Neural progenitor cell (in vitro differentiated cells): ENCODE data around the gene FGD2. TPM values are rescaled to one million over a fixed set of nuclear protein-coding genes. Genes with fewer than 3 reads are reported as not detected.

Experiments
- DNase-seq: peaks from one replicate; pipeline ENCODE4 v3.0.0-alpha.2; 2016; ENCODE audit warnings: low spot score
- H2AFZ ChIP-seq: fragments of 200-600 bp; sonication (generic); replicated peaks from 2 replicates; pipeline ENCODE4 v1.6.1; 2016; ENCODE audit warnings: antibody characterized with exemption
- H3F3A ChIP-seq: fragments of 200-600 bp; sonication (generic); 2 replicates; pipeline ENCODE4 v1.6.1; 2016; ENCODE audit warnings: antibody characterized with exemption, low read depth
- H3K27ac ChIP-seq: fragments of 200-600 bp; sonication (generic); 2 replicates; pipeline ENCODE4 v1.5.1; 2016; ENCODE audit warnings: mild to moderate bottlenecking
- H3K27me3 ChIP-seq: fragments of 200-600 bp; sonication (generic); 2 replicates; pipeline ENCODE4 v1.6.1; 2016; ENCODE audit warnings: mild to moderate bottlenecking, moderate library complexity
- H3K36me3 ChIP-seq: fragments of 200-600 bp; sonication (generic); 2 replicates; pipeline ENCODE4 v1.5.1; 2016
- H3K4me1 ChIP-seq: fragments of 200-600 bp; sonication (generic); 2 replicates; pipeline ENCODE4 v1.6.1; 2016; ENCODE audit warnings: mixed run types
- H3K4me2 ChIP-seq: fragments of 200-600 bp; sonication (generic); 2 replicates; pipeline ENCODE4 v1.6.1; 2016
- H3K4me3 ChIP-seq: fragments of 200-600 bp; sonication (generic); 2 replicates; pipeline ENCODE4 v1.5.1; 2016
- H3K79me2 ChIP-seq: fragments of 200-600 bp; sonication (generic); 2 replicates; pipeline ENCODE4 v1.6.1; 2016; ENCODE audit warnings: low read depth
- H3K9ac ChIP-seq: fragments of 200-600 bp; sonication (generic); 2 replicates; pipeline ENCODE4 v1.6.1; 2016
- H3K9me3 ChIP-seq: fragments of 200-600 bp; sonication (generic); 2 replicates; pipeline ENCODE4 v1.5.1; 2016; ENCODE audit warnings: low read depth
- H4K20me1 ChIP-seq: fragments of 200-600 bp; sonication (generic); 2 replicates; pipeline ENCODE4 v1.6.1; 2016; ENCODE audit warnings: low read depth
- H3K27ac Mint-ChIP-seq: 3 replicates; pipeline ENCODE4 v1.8.0; 2021; ENCODE audit warnings: mixed read lengths
- H3K27me3 Mint-ChIP-seq: 2 replicates; pipeline ENCODE4 v1.8.0; 2022; ENCODE audit warnings: low read depth, mild to moderate bottlenecking, inconsistent platforms, moderate library complexity, mixed read lengths; ENCODE audit not compliant: insufficient read depth
- H3K36me3 Mint-ChIP-seq: 3 replicates; pipeline ENCODE4 v1.8.0; 2021; ENCODE audit warnings: mixed read lengths
- H3K4me1 Mint-ChIP-seq: 3 replicates; pipeline ENCODE4 v1.8.0; 2021; ENCODE audit warnings: mixed read lengths
- H3K4me3 Mint-ChIP-seq: 3 replicates; pipeline ENCODE4 v1.8.0; 2021; ENCODE audit warnings: mild to moderate bottlenecking, moderate library complexity, mixed read lengths
- H3K9me3 Mint-ChIP-seq: 3 replicates; pipeline ENCODE4 v1.8.0; 2020; ENCODE audit warnings: mixed read lengths
- CTCF ChIP-seq: fragments of 200-600 bp; sonication (generic); IDR thresholded peaks from 2 replicates; pipeline ENCODE4 v1.5.1; 2017; ENCODE audit warnings: antibody characterized with exemption, mild to moderate bottlenecking
- EZH2 ChIP-seq: fragments of 200-600 bp; sonication (generic); IDR thresholded peaks from 2 replicates; pipeline ENCODE4 v1.6.1; 2017; ENCODE audit warnings: antibody characterized with exemption, mild to moderate bottlenecking, moderate library complexity
- EZH2phosphoT487 ChIP-seq: fragments of 200-600 bp; sonication (generic); IDR thresholded peaks from 2 replicates; pipeline ENCODE4 v1.6.1; 2017; ENCODE audit warnings: antibody characterized with exemption
- total RNA-seq: library from RNA; depleted of rRNA; stranded (reverse); fragments of >200 nt; gene quantifications from 2 replicates; pipeline ENCODE4 v1.2.3, GENCODE V29; 2015; ENCODE audit warnings: low replicate concordance

Gene FGD2
- total RNA-seq, 1 donor from 2014 or later, result 0.06 TPM

- Mint-ChIP-seq H3K36me3 (no peaks in the 10 kb centered on the region), H3K27ac (peak overlapping the region; percentile 44), H3K4me3 (peak overlapping the region; percentile 52), H3K9me3 (no peaks in the 10 kb centered on the region), H3K4me1 (peaks cover 46% of the 10 kb centered on the region), H3K27me3 (peaks cover 25% of the 10 kb centered on the region)
- Histone ChIP-seq H4K20me1 (peaks cover 4% of the 10 kb centered on the region), H3K4me3 (no peak overlapping the region), H3K36me3 (no peaks in the 10 kb centered on the region), H3K79me2 (no peaks in the 10 kb centered on the region), H3K9me3 (no peaks in the 10 kb centered on the region), H3K27me3 (no peaks in the 10 kb centered on the region), H3K4me2 (peak overlapping the region; percentile 21), H3K4me1 (peaks cover 13% of the 10 kb centered on the region), H3K9ac (no peak overlapping the region), H3F3A (peaks cover 15% of the 10 kb centered on the region), H3K27ac (no peak overlapping the region), H2AFZ (no peak overlapping the region)
- TF ChIP-seq EZH2 (no peak), CTCF (no peak)
- peak; percentile 73 for DNase-seq
Observed at GRCh38 chr6:37052027-37052628, 46.7 kb downstream of the FGD2 start.

DNA sequence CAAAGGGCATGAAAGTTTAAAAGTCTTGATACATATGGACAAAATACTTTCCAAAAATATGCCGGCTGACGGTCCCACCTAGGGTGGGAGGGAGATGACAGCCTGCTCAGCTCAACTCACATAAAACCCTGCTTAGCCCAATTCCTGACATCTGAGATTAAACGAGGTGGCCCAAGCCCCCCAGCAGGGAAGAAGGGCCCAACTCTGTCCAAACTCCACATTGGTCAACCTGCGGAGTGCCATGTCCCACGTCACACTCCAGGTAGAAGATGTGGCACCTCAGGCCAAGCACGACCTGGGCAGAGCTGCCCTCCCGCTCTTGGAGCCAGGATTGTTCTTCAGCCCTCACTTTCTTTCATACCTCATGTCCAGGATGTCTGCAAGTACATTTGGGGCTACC lies 48.2 kb downstream of the FGD2 start:
- no peak overlapping the region for H3K4me3 Mint-ChIP-seq
- peaks cover 27% of the 10 kb centered on the region for H3F3A ChIP-seq
- no peaks in the 10 kb centered on the region for H3K36me3 ChIP-seq
- TF ChIP-seq EZH2phosphoT487 (no peak), EZH2 (no peak), CTCF (no peak)
- H3K79me2 ChIP-seq, result no peaks in the 10 kb centered on the region
- no peaks in the 10 kb centered on the region for H3K36me3 Mint-ChIP-seq
- no peak overlapping the region for H2AFZ ChIP-seq
- H4K20me1 ChIP-seq, result peaks cover 4% of the 10 kb centered on the region
- H3K27me3 ChIP-seq, result no peaks in the 10 kb centered on the region
- H3K4me2 ChIP-seq, result no peak overlapping the region
- H3K27ac Mint-ChIP-seq, result no peak overlapping the region
- no peak overlapping the region for H3K27ac ChIP-seq
- peaks cover 29% of the 10 kb centered on the region for H3K27me3 Mint-ChIP-seq
- DNase-seq, result no peak
- H3K4me3 ChIP-seq, result no peak overlapping the region
- H3K4me1 Mint-ChIP-seq, result peaks cover 50% of the 10 kb centered on the region
- no peaks in the 10 kb centered on the region for H3K9me3 ChIP-seq
- H3K9ac ChIP-seq, result no peak overlapping the region
- no peaks in the 10 kb centered on the region for H3K9me3 Mint-ChIP-seq
- H3K4me1 ChIP-seq, result peaks cover 13% of the 10 kb centered on the region

GRCh38 chr6:37054171-37054570 lies 48.7 kb downstream of the FGD2 start:
- Histone ChIP-seq H3K9ac (no peak overlapping the region), H3K79me2 (no peaks in the 10 kb centered on the region), H3K36me3 (no peaks in the 10 kb centered on the region), H3K27ac (no peak overlapping the region), H4K20me1 (peaks cover 4% of the 10 kb centered on the region), H3K27me3 (no peaks in the 10 kb centered on the region), H3K4me1 (peaks cover 13% of the 10 kb centered on the region), H3K4me2 (no peak overlapping the region), H2AFZ (no peak overlapping the region), H3K4me3 (no peak overlapping the region), H3K9me3 (no peaks in the 10 kb centered on the region), H3F3A (peaks cover 31% of the 10 kb centered on the region)
- TF ChIP-seq EZH2 (no peak), CTCF (no peak), EZH2phosphoT487 (no peak)
- no peak for DNase-seq
- peaks cover 25% of the 10 kb centered on the region for H3K27me3 Mint-ChIP-seq
- no peaks in the 10 kb centered on the region for H3K9me3 Mint-ChIP-seq
- H3K27ac Mint-ChIP-seq, result no peak overlapping the region
- no peak overlapping the region for H3K4me3 Mint-ChIP-seq
- H3K36me3 Mint-ChIP-seq, result no peaks in the 10 kb centered on the region
- peaks cover 47% of the 10 kb centered on the region for H3K4me1 Mint-ChIP-seq
